DOHH2 (cell line): ENCODE results near the gene RGS16.

Experiments
- CTCF ChIP-seq: fragments of 200-600 bp; sonication (generic); IDR thresholded peaks from one replicate; pipeline ENCODE4 v1.5.1; 2014; ENCODE audit warnings: antibody characterized with exemption, mild to moderate bottlenecking, low read depth, low read length; ENCODE audit not compliant: poor library complexity, severe bottlenecking
- EZH2phosphoT487 ChIP-seq: fragments of 200-600 bp; sonication (generic); IDR thresholded peaks from 2 replicates; pipeline ENCODE4 v1.6.1; 2017; ENCODE audit warnings: borderline replicate concordance, mild to moderate bottlenecking, antibody characterized with exemption, low read length, moderate library complexity, mixed read lengths

DNA sequence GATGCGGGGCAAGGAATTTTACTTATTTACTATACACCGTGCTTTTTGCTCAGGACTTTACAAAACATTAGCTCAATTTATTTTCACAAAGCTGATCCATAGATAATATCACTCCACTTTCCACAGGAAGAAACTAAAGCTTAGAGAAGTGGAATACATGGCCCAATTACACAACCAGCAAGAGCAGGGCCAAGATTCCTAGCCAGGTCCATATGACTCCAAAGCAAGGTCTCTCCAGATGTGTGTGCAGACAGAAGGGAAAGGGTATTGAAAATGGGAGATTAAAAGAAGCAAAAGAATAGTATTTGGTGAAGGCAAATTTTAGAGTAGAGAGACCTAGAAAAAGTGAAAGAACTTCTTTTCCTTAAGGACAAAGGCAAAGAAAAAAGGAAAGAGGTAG is 49.8 kb upstream of the RGS16 start:
- TF ChIP-seq CTCF (no peak), EZH2phosphoT487 (no peak)
